GM19351 (cell line): Measurements from ENCODE around the gene SEMA4C.
"Not testable (repeated sequence)": the region's sequence is repeated elsewhere in the genome, so short reads cannot be mapped to it uniquely, and the experiment has no call there.

Source experiments
- ATAC-seq: cut with Tn5 transposase; IDR thresholded peaks from one replicate; pipeline ENCODE4 v1.9.1; 2021; ENCODE audit warnings: mild to moderate bottlenecking, moderate library complexity; ENCODE audit not compliant: unreplicated experiment

SEMA4C gene

GRCh38 chr2:96867756-96868554 lies 1.9 kb downstream of the SEMA4C start:
- no peak for ATAC-seq

GRCh38 chr2:96866986-96867755 lies 2.7 kb downstream of the SEMA4C start:
- no peak for ATAC-seq

- ATAC-seq, result no peak
Measured at GRCh38 chr2:96866586-96866985, 3.3 kb downstream of the SEMA4C start.

GRCh38 chr2:96866149-96866548 lies 3.7 kb downstream of the SEMA4C start:
- no peak for ATAC-seq

- ATAC-seq, result no peak
Measured at GRCh38 chr2:96865654-96866053, 4.2 kb downstream of the SEMA4C start.

GRCh38 chr2:96864343-96865091 lies 5.4 kb downstream of the SEMA4C start:
- no peak for ATAC-seq

- ATAC-seq, result no peak
Measured at GRCh38 chr2:96863575-96864342, 6.1 kb downstream of the SEMA4C start.

- not testable (repeated sequence) for ATAC-seq
Measured at GRCh38 chr2:96863056-96863455, 6.8 kb downstream of the SEMA4C start.

GRCh38 chr2:96861074-96861473 lies 8.8 kb downstream of the SEMA4C start:
- ATAC-seq, result no peak

GRCh38 chr2:96860065-96861029 lies 9.5 kb downstream of the SEMA4C start:
- ATAC-seq, result no peak

- no peak for ATAC-seq
Measured at GRCh38 chr2:96859681-96860064, 10.2 kb downstream of the SEMA4C start.

- no peak for ATAC-seq
Measured at GRCh38 chr2:96859099-96859649, 10.7 kb downstream of the SEMA4C start.

GRCh38 chr2:96857667-96858372 lies 12.1 kb downstream of the SEMA4C start, which contains the start of gene ANKRD39:
TSS of gene ANKRD39 (minus strand) at chr2:96858016. CDS start at chr2:96857987, 29 bp downstream.
- ATAC-seq, result peak; percentile 91

GRCh38 chr2:96856776-96857666 lies 12.9 kb downstream of the SEMA4C start:
- no peak for ATAC-seq

- ATAC-seq, result no peak
Measured at GRCh38 chr2:96853321-96853720, 16.6 kb downstream of the SEMA4C start.

- ATAC-seq, result no peak
Measured at GRCh38 chr2:96852667-96853066, 17.2 kb downstream of the SEMA4C start.

- ATAC-seq, result no peak
Measured at GRCh38 chr2:96848264-96848663, 21.6 kb downstream of the SEMA4C start.

- no peak for ATAC-seq
Measured at GRCh38 chr2:96847586-96847985, 22.3 kb downstream of the SEMA4C start.
